ENCODE data around the gene CEBPG. TPM values are rescaled to one million over a fixed set of nuclear protein-coding genes. Genes with fewer than 3 reads are reported as not detected.

CEBPG gene
- total and polyA plus RNA-seq, 2 donors (not counting 1 experiment from before 2014, with no cell fraction given): 13.7 to 66.7 TPM

DNA sequence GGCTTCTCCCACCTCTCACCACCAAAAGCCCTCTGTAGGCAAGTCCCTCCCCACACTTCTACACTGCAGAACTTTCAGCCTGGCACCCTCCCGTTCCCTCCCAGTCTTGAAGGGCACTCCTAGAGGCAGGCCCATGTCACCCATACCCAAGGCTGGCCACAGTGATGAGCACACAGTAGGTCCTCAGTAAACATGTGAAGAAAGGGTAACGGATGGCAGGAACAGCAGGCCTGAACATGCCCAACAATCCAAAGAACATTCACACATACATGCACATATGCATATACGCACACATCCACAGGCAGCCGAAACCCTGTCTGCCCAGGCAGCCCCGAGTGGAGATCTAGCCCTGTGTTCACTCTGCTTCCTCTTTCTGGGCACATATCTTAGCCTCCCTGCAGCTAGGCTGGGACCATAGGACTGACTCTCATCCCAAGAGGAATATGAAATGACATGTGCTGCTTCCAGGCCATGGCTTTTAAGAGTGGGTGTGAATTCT is 55.2 kb downstream of the CEBPG start:
- Histone ChIP-seq H3K79me2 (ENCODE audit: control insufficient read depth, insufficient read depth, low read length) (no peaks in the 10 kb centered on the region), H3K4me1 (ENCODE audit: control insufficient read depth, extremely low read depth, insufficient read depth, low read length) (no peaks in the 10 kb centered on the region), H3K4me3 (replicated peaks in 1 of 4; ENCODE audit: control extremely low read depth in 1 of 4, insufficient read depth in 1 of 4, low read depth in 3 of 4, low read length in 4 of 4) (no peak overlapping the region), H4K20me1 (ENCODE audit: control insufficient read depth, extremely low read depth, insufficient read depth, low read length) (no peaks in the 10 kb centered on the region), H3K36me3 (ENCODE audit: control insufficient read depth, insufficient read depth, low read length) (no peaks in the 10 kb centered on the region), H3K9ac (ENCODE audit: insufficient read depth, low read length) (no peak overlapping the region), H3K27ac (ENCODE audit: insufficient read depth, low read length) (no peak overlapping the region), H3K4me2 (ENCODE audit: extremely low read depth, insufficient read depth, low read length) (no peak overlapping the region), H2AFZ (ENCODE audit: low read length) (no peak overlapping the region), H3K9me3 (ENCODE audit: control insufficient read depth, insufficient read depth, low read depth, low read length) (no peaks in the 10 kb centered on the region), H3K27me3 (ENCODE audit: control insufficient read depth, insufficient read depth, low read length) (no peaks in the 10 kb centered on the region)
- TF ChIP-seq CTCF (conservative IDR thresholded peaks at IDR 0.05 in 1 of 2, IDR thresholded peaks at IDR 0.05 in 1 of 2; ENCODE audit: low read depth in 1 of 2, low read length in 2 of 2): no peak
- TF ChIP-seq EZH2 (IDR thresholded peaks at IDR 0.05; ENCODE audit: low read length, missing control alignments): no peak
- no peak for DNase-seq (ENCODE audit: low read depth in 2 of 2)

- no peak overlapping the region for H3K27ac ChIP-seq (ENCODE audit: insufficient read depth, low read length)
These were observed 56.6 kb downstream of the CEBPG start for GRCh38 chr19:33429891-33430673.

More at GRCh38 chr19:33429891-33430673, 56.6 kb downstream of the CEBPG start:
- no peak overlapping the region for H2AFZ ChIP-seq (ENCODE audit: low read length)
- no peaks in the 10 kb centered on the region for H3K9me3 ChIP-seq (ENCODE audit: control insufficient read depth, insufficient read depth, low read depth, low read length)
- no peaks in the 10 kb centered on the region for H3K79me2 ChIP-seq (ENCODE audit: control insufficient read depth, insufficient read depth, low read length)
- TF ChIP-seq EZH2 (IDR thresholded peaks at IDR 0.05; ENCODE audit: low read length, missing control alignments): no peak
- no peak for TF ChIP-seq CTCF (conservative IDR thresholded peaks at IDR 0.05 in 1 of 2, IDR thresholded peaks at IDR 0.05 in 1 of 2; ENCODE audit: low read depth in 1 of 2, low read length in 2 of 2)
- H3K4me2 ChIP-seq (ENCODE audit: extremely low read depth, insufficient read depth, low read length): no peak overlapping the region
- no peaks in the 10 kb centered on the region for H3K36me3 ChIP-seq (ENCODE audit: control insufficient read depth, insufficient read depth, low read length)
- H3K9ac ChIP-seq (ENCODE audit: insufficient read depth, low read length): no peak overlapping the region
- H3K4me1 ChIP-seq (ENCODE audit: control insufficient read depth, extremely low read depth, insufficient read depth, low read length): no peaks in the 10 kb centered on the region
- DNase-seq (ENCODE audit: low read depth in 2 of 2): no peak
- H4K20me1 ChIP-seq (ENCODE audit: control insufficient read depth, extremely low read depth, insufficient read depth, low read length): no peaks in the 10 kb centered on the region
- no peaks in the 10 kb centered on the region for H3K27me3 ChIP-seq (ENCODE audit: control insufficient read depth, insufficient read depth, low read length)
- H3K4me3 ChIP-seq (replicated peaks in 1 of 4; ENCODE audit: control extremely low read depth in 1 of 4, insufficient read depth in 1 of 4, low read depth in 3 of 4, low read length in 4 of 4): no peak overlapping the region

All from fibroblast of lung (primary cell).